ENCODE results near the gene ZNF576.

DNA sequence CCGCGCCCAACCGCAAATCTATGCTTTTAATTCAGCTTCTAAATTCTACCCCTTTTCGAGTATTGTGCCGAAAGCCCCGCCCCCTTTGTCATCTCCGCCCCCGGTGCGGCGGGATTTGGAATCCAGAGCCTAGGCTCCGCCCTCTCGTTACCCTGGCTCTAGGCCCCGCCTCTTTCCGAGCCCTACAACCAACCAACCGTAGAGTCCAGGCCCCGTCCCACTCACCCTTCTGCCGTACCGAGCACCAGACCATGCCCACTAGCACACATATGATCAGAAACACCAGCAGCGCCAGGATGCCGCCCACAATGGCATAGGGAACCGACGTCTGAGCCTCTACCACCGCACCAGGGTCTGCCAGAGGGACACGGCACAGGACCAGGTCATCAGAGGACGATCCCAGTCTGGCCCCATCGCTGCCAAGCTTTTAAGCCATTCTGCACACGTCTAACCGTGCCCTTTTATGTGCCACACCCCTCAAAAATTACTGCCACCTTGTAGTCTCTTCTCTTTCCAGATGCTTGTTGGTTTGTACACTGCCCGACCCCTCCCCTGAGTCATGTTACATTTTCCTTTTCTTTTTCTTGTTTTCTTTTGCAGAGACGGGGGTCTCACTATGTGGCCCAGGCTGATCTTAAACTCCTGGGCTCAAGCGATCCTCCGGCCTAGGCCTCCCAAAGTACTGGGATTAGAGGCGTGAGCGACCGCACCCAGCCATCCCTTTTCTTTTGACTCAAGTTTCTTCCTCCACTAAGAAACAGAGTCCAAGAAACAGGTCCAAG, 27.7 kb downstream of the ZNF576 start:
- TF ChIP-seq PTBP1 (IDR thresholded peaks at IDR 0.05; ENCODE audit: low read depth, low read length) (no peak), LEF1 (IDR thresholded peaks at IDR 0.05) (no peak), CTCF (IDR thresholded peaks at IDR 0.05 in 2 of 3, conservative IDR thresholded peaks at IDR 0.05 in 1 of 3; ENCODE audit: insufficient read depth in 2 of 3, low read depth in 1 of 3, low read length in 3 of 3) (no peak), BACH1 (tag; IDR thresholded peaks at IDR 0.05) (no peak), EZH2 (IDR thresholded peaks at IDR 0.05; ENCODE audit: borderline replicate concordance, low read depth, low read length) (no peak), HDAC1 (IDR thresholded peaks at IDR 0.05) (no peak), NR1H2 (CRISPR knock-in tag; IDR thresholded peaks at IDR 0.05) (no peak), KDM5B (IDR thresholded peaks at IDR 0.05; ENCODE audit: insufficient replicate concordance, low read depth, low read length) (no peak), TBL1XR1 (IDR thresholded peaks at IDR 0.05; ENCODE audit: low read length in 2 of 2) (no peak), ATF7 (IDR thresholded peaks at IDR 0.05) (no peak)
- TF ChIP-seq, protein P1, sequence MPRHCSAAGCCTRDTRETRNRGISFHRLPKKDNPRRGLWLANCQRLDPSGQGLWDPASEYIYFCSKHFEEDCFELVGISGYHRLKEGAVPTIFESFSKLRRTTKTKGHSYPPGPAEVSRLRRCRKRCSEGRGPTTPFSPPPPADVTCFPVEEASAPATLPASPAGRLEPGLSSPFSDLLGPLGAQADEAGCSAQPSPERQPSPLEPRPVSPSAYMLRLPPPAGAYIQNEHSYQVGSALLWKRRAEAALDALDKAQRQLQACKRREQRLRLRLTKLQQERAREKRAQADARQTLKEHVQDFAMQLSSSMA (CRISPR knock-in tag; IDR thresholded peaks at IDR 0.05) = no peak
- TF ChIP-seq, protein P2, sequence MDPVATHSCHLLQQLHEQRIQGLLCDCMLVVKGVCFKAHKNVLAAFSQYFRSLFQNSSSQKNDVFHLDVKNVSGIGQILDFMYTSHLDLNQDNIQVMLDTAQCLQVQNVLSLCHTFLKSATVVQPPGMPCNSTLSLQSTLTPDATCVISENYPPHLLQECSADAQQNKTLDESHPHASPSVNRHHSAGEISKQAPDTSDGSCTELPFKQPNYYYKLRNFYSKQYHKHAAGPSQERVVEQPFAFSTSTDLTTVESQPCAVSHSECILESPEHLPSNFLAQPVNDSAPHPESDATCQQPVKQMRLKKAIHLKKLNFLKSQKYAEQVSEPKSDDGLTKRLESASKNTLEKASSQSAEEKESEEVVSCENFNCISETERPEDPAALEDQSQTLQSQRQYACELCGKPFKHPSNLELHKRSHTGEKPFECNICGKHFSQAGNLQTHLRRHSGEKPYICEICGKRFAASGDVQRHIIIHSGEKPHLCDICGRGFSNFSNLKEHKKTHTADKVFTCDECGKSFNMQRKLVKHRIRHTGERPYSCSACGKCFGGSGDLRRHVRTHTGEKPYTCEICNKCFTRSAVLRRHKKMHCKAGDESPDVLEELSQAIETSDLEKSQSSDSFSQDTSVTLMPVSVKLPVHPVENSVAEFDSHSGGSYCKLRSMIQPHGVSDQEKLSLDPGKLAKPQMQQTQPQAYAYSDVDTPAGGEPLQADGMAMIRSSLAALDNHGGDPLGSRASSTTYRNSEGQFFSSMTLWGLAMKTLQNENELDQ (CRISPR knock-in tag; IDR thresholded peaks at IDR 0.05; ENCODE audit: borderline replicate concordance) = no peak
- TF ChIP-seq, protein P3, sequence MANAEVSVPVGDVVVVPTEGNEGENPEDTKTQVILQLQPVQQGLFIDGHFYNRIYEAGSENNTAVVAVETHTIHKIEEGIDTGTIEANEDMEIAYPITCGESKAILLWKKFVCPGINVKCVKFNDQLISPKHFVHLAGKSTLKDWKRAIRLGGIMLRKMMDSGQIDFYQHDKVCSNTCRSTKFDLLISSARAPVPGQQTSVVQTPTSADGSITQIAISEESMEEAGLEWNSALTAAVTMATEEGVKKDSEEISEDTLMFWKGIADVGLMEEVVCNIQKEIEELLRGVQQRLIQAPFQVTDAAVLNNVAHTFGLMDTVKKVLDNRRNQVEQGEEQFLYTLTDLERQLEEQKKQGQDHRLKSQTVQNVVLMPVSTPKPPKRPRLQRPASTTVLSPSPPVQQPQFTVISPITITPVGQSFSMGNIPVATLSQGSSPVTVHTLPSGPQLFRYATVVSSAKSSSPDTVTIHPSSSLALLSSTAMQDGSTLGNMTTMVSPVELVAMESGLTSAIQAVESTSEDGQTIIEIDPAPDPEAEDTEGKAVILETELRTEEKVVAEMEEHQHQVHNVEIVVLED (CRISPR knock-in tag; IDR thresholded peaks at IDR 0.05) = no peak
